HuH-7.5 (cell line): ENCODE data around the gene MAP3K2.

Experiments
- DNase-seq: peaks from one replicate; pipeline ENCODE4 v3.0.0; 2011; ENCODE audit warnings: low spot score

The MAP3K2 gene

DNA sequence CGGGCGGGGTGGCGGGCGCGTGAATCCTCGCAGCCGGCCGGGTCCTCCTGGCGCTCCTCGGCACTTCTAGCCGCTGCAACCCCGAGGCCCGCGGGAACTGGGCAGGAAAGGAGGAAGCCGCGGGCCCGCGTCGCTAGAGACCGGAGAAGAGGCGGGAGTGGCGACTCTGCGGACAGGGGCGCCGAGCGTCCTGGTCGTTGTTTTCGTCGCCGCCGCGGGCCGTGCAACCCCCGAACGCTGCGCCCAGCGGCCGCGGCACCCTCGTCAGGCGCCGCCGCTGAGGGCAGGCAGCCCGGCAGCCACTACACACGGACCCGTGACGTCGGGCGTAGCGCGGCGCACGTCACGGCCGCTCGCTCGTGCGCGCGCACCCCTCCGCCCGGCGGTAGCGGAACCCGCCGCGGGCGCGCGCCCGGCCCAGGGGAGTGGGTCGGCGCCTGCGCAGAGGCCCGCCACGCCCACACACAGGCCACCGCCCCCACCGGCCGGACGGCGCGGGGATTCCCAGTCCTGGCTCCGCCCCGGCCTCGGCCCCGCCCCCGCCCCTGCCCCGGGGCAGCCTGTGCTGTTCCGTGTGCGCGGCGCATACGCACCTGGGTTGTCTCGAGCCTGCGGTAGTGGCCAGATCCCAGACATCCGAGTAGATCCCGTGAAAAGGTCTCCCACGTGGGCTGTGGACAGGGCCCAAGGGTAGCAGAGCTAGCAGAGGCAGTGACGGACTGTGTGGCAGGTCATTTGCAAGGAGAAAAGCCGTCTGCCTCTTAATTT, at the start of gene MAP3K2:
MAP3K2 (minus strand) TSS at position 321 of the 768 bp plus-strand sequence. CDS start 44,846 bp downstream, outside the sequence.
- DNase-seq = peak; percentile 97

DNA sequence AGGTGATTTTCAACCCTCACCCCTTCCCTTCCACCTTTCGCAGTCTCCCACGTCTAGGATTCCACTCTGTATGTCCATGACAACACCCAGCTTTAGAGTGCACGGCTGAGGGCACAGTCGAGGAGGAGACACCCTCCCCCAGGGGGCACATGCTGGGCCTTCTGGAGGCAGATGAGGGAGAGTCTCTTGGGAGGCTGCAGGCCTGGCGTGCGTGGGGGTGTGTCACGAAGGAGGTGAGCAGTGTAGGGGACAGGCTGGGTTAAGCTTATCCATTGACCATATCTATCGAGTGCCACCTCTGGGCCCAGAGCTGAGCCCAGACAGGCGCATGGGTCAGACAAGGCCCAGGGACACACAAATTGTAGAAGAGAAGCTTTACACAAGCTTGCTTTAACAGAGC, 49.3 kb upstream of the MAP3K2 start:
- DNase-seq = no peak

DNA sequence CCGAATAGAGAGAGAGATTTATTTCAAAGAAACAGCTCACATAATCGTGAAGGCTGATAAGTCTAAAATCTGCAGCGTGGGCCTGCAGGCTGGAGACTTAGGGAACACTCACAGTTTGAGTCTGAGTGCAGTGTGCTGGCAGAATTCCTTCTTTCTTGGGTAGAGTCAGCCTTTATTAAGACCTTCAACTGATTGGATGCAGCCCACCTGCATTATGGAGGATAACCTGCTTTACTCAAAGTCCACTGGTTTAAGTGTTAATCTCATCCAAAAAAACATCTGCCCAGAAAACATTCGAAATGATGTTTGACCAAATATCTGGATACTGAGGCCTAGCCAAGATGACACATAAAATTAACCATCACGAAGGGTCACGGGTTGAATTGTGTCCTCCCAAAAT, 46.7 kb upstream of the MAP3K2 start:
- DNase-seq = no peak

- DNase-seq = no peak
Observed at GRCh38 chr2:127431408-127432023, 43.7 kb upstream of the MAP3K2 start.

GRCh38 chr2:127429844-127430425, 42.2 kb upstream of the MAP3K2 start:
- no peak for DNase-seq

- no peak for DNase-seq
Observed at GRCh38 chr2:127429291-127429690, 41.5 kb upstream of the MAP3K2 start.

- DNase-seq = no peak
Observed at GRCh38 chr2:127428815-127429109, 41.0 kb upstream of the MAP3K2 start.

GRCh38 chr2:127428057-127428814, 40.5 kb upstream of the MAP3K2 start:
- DNase-seq = no peak

DNA sequence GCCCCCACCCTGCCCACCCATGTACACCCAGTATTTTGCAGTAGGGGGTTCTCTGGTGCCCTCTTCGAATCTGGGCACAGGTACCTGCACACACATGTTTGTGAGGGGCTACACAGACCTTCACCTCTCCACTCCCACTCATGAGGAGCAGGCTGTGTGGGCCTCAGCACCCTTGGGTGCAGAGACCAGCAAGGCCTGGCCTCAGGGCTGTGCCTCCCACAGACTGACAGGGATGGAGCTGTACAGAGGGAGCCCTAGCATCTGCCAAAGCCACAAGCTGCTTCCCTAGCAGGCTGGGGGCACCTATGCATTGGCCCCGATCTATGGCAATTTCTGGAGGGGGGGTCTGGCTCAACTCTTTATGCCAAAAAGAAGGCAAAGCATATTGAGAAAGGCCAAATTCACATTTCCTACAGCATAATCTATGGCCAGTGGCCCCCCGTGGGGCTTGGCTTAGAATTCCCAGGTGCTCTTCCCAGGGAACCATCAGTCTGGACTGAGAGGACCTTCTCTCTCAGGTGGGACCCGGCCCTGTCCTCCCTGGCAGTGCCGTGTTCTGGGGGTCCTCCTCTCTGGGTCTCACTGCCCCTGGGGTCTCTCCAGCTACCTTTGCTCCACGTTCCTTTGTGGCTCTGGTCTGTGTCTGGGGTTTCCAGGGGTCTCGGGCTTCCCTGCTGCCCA, 39.7 kb upstream of the MAP3K2 start:
- DNase-seq = no peak

GRCh38 chr2:127426501-127427354, 39.0 kb upstream of the MAP3K2 start:
- no peak for DNase-seq

GRCh38 chr2:127425540-127426490, 38.0 kb upstream of the MAP3K2 start:
- DNase-seq = no peak

DNA sequence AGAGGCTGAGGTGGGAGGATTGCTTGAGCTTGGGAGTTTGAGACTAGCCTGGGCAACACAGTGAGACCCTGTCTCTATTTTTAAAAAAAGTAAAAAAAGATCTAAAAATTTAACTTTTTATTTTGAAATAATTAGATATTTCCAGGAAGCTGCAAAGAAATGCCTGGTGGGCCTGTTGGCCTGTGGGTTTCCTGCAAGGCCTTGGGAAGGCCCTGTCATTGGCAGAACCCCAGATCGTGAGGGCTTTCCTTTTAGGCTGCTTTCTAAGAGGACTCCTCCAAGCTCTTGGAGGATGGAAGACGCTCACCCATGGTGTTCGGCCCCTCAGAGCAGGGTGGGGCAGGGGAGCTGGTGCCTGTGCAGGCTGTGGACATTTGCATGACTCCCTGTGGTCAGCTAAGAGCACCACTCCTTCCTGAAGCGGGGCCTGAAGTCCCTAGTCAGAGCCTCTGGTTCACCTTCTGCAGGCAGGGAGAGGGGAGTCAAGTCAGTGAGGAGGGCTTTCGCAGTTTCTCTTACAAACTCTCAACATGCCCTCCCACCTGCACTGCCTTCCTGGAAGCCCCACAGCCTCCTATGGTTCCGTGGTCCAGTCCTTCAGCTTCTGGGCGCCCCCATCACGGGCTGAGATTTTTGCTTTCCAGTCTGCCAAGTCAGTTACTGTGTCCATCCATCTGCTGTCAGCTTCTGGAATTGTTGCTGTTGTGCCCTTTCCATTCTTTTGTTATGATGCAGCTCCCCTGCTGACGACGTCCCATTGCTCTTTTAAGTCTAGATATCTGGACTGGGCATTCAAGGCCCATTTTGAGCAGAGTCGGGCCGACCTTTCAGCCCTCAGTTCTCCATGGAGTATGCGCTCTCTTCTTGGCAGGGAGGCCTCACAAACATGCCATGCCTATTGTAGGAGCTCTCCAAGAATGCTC, 37.1 kb upstream of the MAP3K2 start:
- no peak for DNase-seq

DNA sequence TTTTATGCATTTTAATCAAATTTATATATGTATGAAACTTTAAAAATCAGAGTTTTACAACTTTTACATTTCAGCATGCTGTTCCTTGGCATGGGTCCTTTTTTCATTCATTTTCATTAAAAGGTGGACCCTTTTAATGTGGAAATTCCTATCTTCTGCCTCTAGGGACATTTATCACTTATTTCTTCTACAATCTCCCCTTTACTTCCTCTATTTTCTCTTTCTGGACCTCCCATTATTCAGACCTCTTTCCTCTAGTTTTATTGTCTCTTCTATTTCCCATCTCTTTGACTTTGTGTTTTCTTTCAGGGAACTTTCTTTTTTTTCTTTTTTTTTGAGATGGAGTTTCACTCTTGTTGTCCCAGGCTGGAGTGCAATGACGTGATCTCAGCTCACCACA, 36.1 kb upstream of the MAP3K2 start:
- DNase-seq = no peak

DNA sequence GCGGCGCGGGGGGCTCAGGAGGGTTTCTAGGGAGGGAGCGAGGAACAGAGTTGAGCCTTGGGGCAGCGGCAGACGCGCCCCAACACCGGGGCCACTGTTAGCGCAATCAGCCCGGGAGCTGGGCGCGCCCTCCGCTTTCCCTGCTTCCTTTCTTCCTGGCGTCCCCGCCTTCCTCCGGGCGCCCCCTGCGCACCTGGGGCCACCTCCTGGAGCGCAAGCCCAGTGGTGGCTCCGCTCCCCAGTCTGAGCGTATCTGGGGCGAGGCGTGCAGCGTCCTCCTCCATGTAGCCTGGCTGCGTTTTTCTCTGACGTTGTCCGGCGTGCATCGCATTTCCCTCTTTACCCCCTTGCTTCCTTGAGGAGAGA, 35.7 kb upstream of the MAP3K2 start:
- no peak for DNase-seq

DNA sequence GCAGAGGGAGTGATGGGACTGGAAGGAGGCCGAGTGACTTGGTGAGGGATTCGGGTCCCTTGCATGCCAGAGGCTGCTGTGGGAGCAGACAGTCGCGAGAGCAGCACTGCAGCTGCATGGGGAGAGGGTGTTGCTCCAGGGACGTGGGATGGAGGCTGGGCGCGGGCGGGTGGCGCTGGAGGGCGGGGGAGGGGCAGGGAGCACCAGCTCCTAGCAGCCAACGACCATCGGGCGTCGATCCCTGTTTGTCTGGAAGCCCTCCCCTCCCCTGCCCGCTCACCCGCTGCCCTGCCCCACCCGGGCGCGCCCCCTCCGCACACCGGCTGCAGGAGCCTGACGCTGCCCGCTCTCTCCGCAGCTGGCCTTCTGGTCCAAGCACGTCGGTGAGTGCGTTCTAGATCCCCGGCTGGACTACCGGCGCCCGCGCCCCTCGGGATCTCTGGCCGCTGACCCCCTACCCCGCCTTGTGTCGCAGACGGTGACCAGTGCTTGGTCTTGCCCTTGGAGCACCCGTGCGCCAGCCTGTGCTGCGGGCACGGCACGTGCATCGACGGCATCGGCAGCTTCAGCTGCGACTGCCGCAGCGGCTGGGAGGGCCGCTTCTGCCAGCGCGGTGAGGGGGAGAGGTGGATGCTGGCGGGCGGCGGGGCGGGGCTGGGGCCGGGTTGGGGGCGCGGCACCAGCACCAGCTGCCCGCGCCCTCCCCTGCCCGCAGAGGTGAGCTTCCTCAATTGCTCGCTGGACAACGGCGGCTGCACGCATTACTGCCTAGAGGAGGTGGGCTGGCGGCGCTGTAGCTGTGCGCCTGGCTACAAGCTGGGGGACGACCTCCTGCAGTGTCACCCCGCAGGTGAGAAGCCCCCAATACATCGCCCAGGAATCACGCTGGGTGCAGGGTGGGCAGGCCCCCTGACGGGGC, 35.0 kb upstream of the MAP3K2 start:
- DNase-seq = no peak

- no peak for DNase-seq
Observed at GRCh38 chr2:127421871-127422558, 34.2 kb upstream of the MAP3K2 start.

DNA sequence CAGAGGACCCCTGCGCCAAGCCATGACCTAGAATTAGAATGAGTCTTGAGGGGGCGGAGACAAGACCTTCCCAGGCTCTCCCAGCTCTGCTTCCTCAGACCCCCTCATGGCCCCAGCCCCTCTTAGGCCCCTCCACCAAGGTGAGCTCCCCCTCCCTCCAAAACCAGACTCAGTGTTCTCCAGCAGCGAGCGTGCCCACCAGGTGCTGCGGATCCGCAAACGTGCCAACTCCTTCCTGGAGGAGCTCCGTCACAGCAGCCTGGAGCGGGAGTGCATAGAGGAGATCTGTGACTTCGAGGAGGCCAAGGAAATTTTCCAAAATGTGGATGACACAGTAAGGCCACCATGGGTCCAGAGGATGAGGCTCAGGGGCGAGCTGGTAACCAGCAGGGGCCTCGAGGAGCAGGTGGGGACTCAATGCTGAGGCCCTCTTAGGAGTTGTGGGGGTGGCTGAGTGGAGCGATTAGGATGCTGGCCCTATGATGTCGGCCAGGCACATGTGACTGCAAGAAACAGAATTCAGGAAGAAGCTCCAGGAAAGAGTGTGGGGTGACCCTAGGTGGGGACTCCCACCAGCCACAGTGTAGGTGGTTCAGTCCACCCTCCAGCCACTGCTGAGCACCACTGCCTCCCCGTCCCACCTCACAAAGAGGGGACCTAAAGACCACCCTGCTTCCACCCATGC, 33.5 kb upstream of the MAP3K2 start:
- DNase-seq = no peak
